K562 (cell line): Measurements from ENCODE around the gene PLEKHS1. TPM values are rescaled to one million over a fixed set of nuclear protein-coding genes. Genes with fewer than 3 reads are reported as not detected.

Experiments used
- ATAC-seq: fragments of 200-7000 bp; cut with Tn5 transposase; 3 replicates; pipeline ENCODE4 v1.9.1; 2020; ENCODE audit warnings: moderate library complexity
- BruUV-seq: library from RNA; stranded (reverse); fragments of 400-500 nt; replicated peaks from 2 replicates; lab custom pipeline; 2021; lab: Mats Ljungman, UMichigan
- CTCF ChIA-PET: fragments of 300-600 bp; formaldehyde crosslinking; extraction: SDS; loops from one replicate; lab custom pipeline; 2021; ENCODE audit warnings: low intra/inter-chr PET ratio; lab: Yijun Ruan, JAX
- POLR2A ChIA-PET: fragments of 300-600, 350-650 bp; sonication (Branson Sonifier 250); formaldehyde crosslinking; extraction: SDS; loops from one replicate; lab custom pipeline; 2021; ENCODE audit warnings: antibody characterized with exemption, inconsistent platforms; lab: Yijun Ruan, JAX
- DNase-seq, 4 experiments: peaks; one replicate each; pipeline versions ENCODE4 v3.0.0 to v3.0.0-alpha.2; 2011 to 2018; ENCODE audit warnings: low spot score in 3 of 4, mixed read lengths in 3 of 4; ENCODE audit errors: extremely low read depth in 1 of 4
- FAIRE-seq: peaks from 2 replicates; lab custom pipeline; 2011; peaks lifted over from hg19 to GRCh38; lab: Jason Lieb, UNC
- H2AFZ ChIP-seq: 2 replicates; pipeline ENCODE4 v1.6.0; 2011; ENCODE audit warnings: low read depth, low read length, control low read depth, inconsistent platforms
- H3K27ac ChIP-seq: fragments of 200-600 bp; 3 replicates; pipeline ENCODE4 v1.8.0; 2011; ENCODE audit warnings: low read depth, mild to moderate bottlenecking, control low read depth, inconsistent platforms, low read length, moderate library complexity, mixed read lengths; ENCODE audit errors: extremely low read depth
- H3K27me3 ChIP-seq, 2 experiments: fragments of 300-600 bp in 1 of 2; 2 replicates in 1 of 2; 3 replicates in 1 of 2; pipeline versions ENCODE4 v1.6.0 to v1.8.0; 2011; ENCODE audit warnings: inconsistent platforms in 2 of 2, low read length in 2 of 2, mild to moderate bottlenecking in 1 of 2, mixed read lengths in 1 of 2, moderate library complexity in 1 of 2; ENCODE audit not compliant: control insufficient read depth in 2 of 2, insufficient read depth in 2 of 2
- H3K36me3 ChIP-seq: fragments of 300-600 bp; 3 replicates; pipeline ENCODE4 v1.8.0; 2011; ENCODE audit warnings: mild to moderate bottlenecking, low read length, inconsistent platforms; ENCODE audit not compliant: control insufficient read depth, insufficient read depth
- H3K4me1 ChIP-seq, 2 experiments: fragments of 200-600 bp in 1 of 2; replicated peaks in 1 of 2; 2 replicates in 1 of 2; 3 replicates in 1 of 2; pipeline versions ENCODE4 v1.5.1 to v1.8.0; 2011; ENCODE audit warnings: inconsistent platforms in 2 of 2, low read length in 2 of 2, mild to moderate bottlenecking in 1 of 2, mixed read lengths in 1 of 2, moderate library complexity in 1 of 2; ENCODE audit not compliant: control insufficient read depth in 2 of 2, insufficient read depth in 2 of 2
- H3K4me2 ChIP-seq: 2 replicates; pipeline ENCODE4 v1.6.1; 2011; ENCODE audit warnings: low read length, control low read depth, inconsistent platforms, mixed read lengths; ENCODE audit not compliant: insufficient read depth
- H3K4me3 ChIP-seq: fragments of 200-600 bp; sonication (generic), shearing (Covaris generic); 2 replicates; pipeline ENCODE4 v1.5.1; 2016; ENCODE audit warnings: control low read depth, inconsistent platforms
- H3K79me2 ChIP-seq: fragments of 200-600 bp; 3 replicates; pipeline ENCODE4 v1.8.0; 2011; ENCODE audit warnings: low read length, inconsistent platforms; ENCODE audit not compliant: control insufficient read depth, insufficient read depth
- H3K9ac ChIP-seq, 2 experiments: 2 replicates each; pipeline versions ENCODE4 v1.6.0 to v1.6.1; 2011; ENCODE audit warnings: low read depth in 2 of 2, low read length in 2 of 2, control low read depth in 1 of 2, inconsistent platforms in 1 of 2, mild to moderate bottlenecking in 1 of 2, mixed read lengths in 1 of 2; ENCODE audit not compliant: insufficient read depth in 1 of 2
- H3K9me1 ChIP-seq: one replicate; pipeline ENCODE4 v1.6.0; 2011; ENCODE audit warnings: inconsistent platforms, mild to moderate bottlenecking, low read length, moderate library complexity; ENCODE audit not compliant: control insufficient read depth, insufficient read depth
- H3K9me3 ChIP-seq: replicated peaks from 2 replicates; pipeline ENCODE4 v1.5.1; 2011; ENCODE audit warnings: low read depth, low read length, inconsistent platforms; ENCODE audit not compliant: control insufficient read depth, insufficient read depth
- H4K20me1 ChIP-seq: replicated peaks from 2 replicates; pipeline ENCODE4 v1.6.1; 2011; ENCODE audit warnings: low read length, inconsistent platforms, mixed read lengths; ENCODE audit not compliant: control insufficient read depth, insufficient read depth
- GTF2A2 ChIP-seq: IDR thresholded peaks from 2 replicates; pipeline ENCODE4 v1.6.1; 2016; ENCODE audit warnings: mild to moderate bottlenecking, missing genetic modification characterization, missing compliant biosample characterization
- IRF2 ChIP-seq: sonication (generic); formaldehyde crosslinking; IDR thresholded peaks from 2 replicates; pipeline ENCODE4 v1.8.1; 2022; ENCODE audit warnings: mild to moderate bottlenecking, missing genetic modification reagents
- RAD51 ChIP-seq: fragments of 450-650 bp; IDR thresholded peaks from 2 replicates; pipeline ENCODE4 v1.7.1; 2016; ENCODE audit warnings: low read depth, mild to moderate bottlenecking, borderline replicate concordance
- SOX6 ChIP-seq: fragments of 450-650 bp; IDR thresholded peaks from 2 replicates; pipeline ENCODE4 v1.6.1; 2014; ENCODE audit warnings: mild to moderate bottlenecking
- TFE3 ChIP-seq: fragments of 450-650 bp; formaldehyde crosslinking; IDR thresholded peaks from 2 replicates; pipeline ENCODE4 v1.4.0; 2020; ENCODE audit warnings: mild to moderate bottlenecking, mixed read lengths
- TOE1 ChIP-seq, 2 experiments: fragments of 450-650 bp in 1 of 2; sonication (generic) in 1 of 2; formaldehyde crosslinking in 1 of 2; IDR thresholded peaks; 2 replicates each; pipeline versions ENCODE4 v1.7.1 to v1.8.0; 2016 to 2022; ENCODE audit warnings: borderline replicate concordance in 2 of 2, mild to moderate bottlenecking in 2 of 2, antibody characterized with exemption in 1 of 2, inconsistent platforms in 1 of 2, low read depth in 1 of 2, missing genetic modification reagents in 1 of 2, moderate library complexity in 1 of 2
- USF2 ChIP-seq: sonication (generic); formaldehyde crosslinking; IDR thresholded peaks from 2 replicates; pipeline ENCODE4 v1.5.0; 2020; ENCODE audit warnings: missing genetic modification reagents
- WGBS: fragments of 100-300 bp; shearing (Covaris generic); methylation state at CpG from one replicate; pipeline ENCODE4 v1.1.6; 2016; ENCODE audit warnings: low coverage, mixed read lengths; ENCODE audit not compliant: insufficient coverage; ENCODE audit errors: missing lambda C conversion rate; 5-methylcytosine and 5-hydroxymethylcytosine counted together
- in situ Hi-C: fragments of 300-500 bp; cut with MboI; formaldehyde crosslinking; loops from 4 replicates; pipeline ENCODE4 v1.15.0; 2018; ENCODE audit warnings: inconsistent platforms, mixed read lengths
- intact Hi-C: fragments of 100-400 bp; cut with micrococcal nuclease; formaldehyde crosslinking; loops from 2 replicates; pipeline ENCODE4 v1.14.2; 2022
- polyA plus RNA-seq, 8 experiments: library from polyadenylated mRNA; depleted of rRNA in 4 of 8; stranded (reverse) in 5 of 8; unstranded in 3 of 8; fragments of >200 nt; fragmentation: Nextera tagmentation in 2 of 8; fragmentation: Illumina TruSeq in 1 of 8; extraction: Ambion mirVana in 2 of 8; extraction: Trizol in 1 of 8; gene quantifications; 2 replicates each; pipeline versions ENCODE4 v1.2.1 to v1.2.3, GENCODE V29; 2011 to 2014; ENCODE audit warnings: inconsistent platforms in 1 of 8, missing spikeins in 1 of 8
- total RNA-seq, 7 experiments: library from RNA; depleted of rRNA in 6 of 7; stranded (reverse); fragments of >200 nt in 6 of 7; fragmentation: Illumina TruSeq in 2 of 7; extraction: Trizol in 2 of 7; gene quantifications; 2 replicates each; pipeline versions ENCODE4 v1.2.1 to v1.2.3, GENCODE V29; 2011 to 2021; ENCODE audit warnings: low replicate concordance in 1 of 7
- TF ChIP-seq, protein P1 (sequence below): fragments of 250-450 bp; sonication (Bioruptor Pico); IDR thresholded peaks from 2 replicates; pipeline ENCODE4 v1.5.0; 2022; ENCODE audit warnings: mild to moderate bottlenecking

Gene PLEKHS1
- total and polyA plus RNA-seq, 9 of the 15 experiments (the other 6 are each of a cell fraction or from before 2014, with no cell fraction given), result not detected

GRCh38 chr10:113705344-113705652, 46.2 kb upstream of the PLEKHS1 start:
- H3K4me2 ChIP-seq, result no peak overlapping the region
- no peaks in the 10 kb centered on the region for H3K9me3 ChIP-seq
- BruUV-seq, result no TSS peak
- H3K27ac ChIP-seq, result no peak overlapping the region
- H4K20me1 ChIP-seq, result no peaks in the 10 kb centered on the region
- CTCF ChIA-PET, result interaction anchor here (0.7 to 2.0 kb wide), 2 partner anchors 144 to 398 kb away, joined by 3 to 8 read pairs; no protein-coding TSS in a partner anchor
- no peak overlapping the region for H3K4me3 ChIP-seq
- DNase-seq (no peak), ATAC-seq (no peak; the same call in 2 of the 3 replicates), FAIRE-seq (no peak)
- in situ Hi-C loops, result loop anchor here (10.0 kb wide), 1 partner anchor 400 kb away; no protein-coding TSS in a partner anchor
- intact Hi-C loops, result loop anchor here (1.0 to 10.0 kb wide), 3 partner anchors 92 to 600 kb away; no protein-coding TSS in a partner anchor
- peaks cover 0 to 12% of the 10 kb centered on the region in 2 experiments; a peak in 1 of 5 replicates for H3K27me3 ChIP-seq
- no peak overlapping the region for H2AFZ ChIP-seq
- no peaks in the 10 kb centered on the region for H3K4me1 ChIP-seq
- TF ChIP-seq SOX6, result no peak
- no peak for TF ChIP-seq RAD51
- TF ChIP-seq IRF2, result no peak
- H3K36me3 ChIP-seq, result no peaks in the 10 kb centered on the region
- no peak overlapping the region for H3K9ac ChIP-seq
- POLR2A ChIA-PET, result no interaction called here
- no peaks in the 10 kb centered on the region for H3K79me2 ChIP-seq
- no peaks in the 10 kb centered on the region for H3K9me1 ChIP-seq

- intact Hi-C loops, result loop anchor here (10.0 kb wide), 1 partner anchor 598 kb away; no protein-coding TSS in a partner anchor
These were observed 44.9 kb upstream of the PLEKHS1 start for GRCh38 chr10:113706623-113707022.

More at GRCh38 chr10:113706623-113707022, 44.9 kb upstream of the PLEKHS1 start:
- no peak for FAIRE-seq
- no peak overlapping the region for H3K4me3 ChIP-seq
- H3K79me2 ChIP-seq, result no peaks in the 10 kb centered on the region
- in situ Hi-C loops, result loop anchor here (10.0 kb wide), 1 partner anchor 398 kb away; no protein-coding TSS in a partner anchor
- no TSS peak for BruUV-seq
- H3K9me1 ChIP-seq, result no peaks in the 10 kb centered on the region
- WGBS, result 0% methylated on average over 5 of the region's 5 CpGs
- H3K36me3 ChIP-seq, result no peaks in the 10 kb centered on the region
- no peak for DNase-seq
- ChIA-PET POLR2A (no interaction called here), CTCF (no interaction called here)
- 0 out of 2 replicates have a peak, but pooled peaks have one; percentile 33 for TF ChIP-seq TOE1 (IDR thresholded peaks at IDR 0.05; ENCODE audit: borderline replicate concordance)
- TF ChIP-seq TOE1 (CRISPR knock-in tag; IDR thresholded peaks at IDR 0.05; ENCODE audit: borderline replicate concordance, low read depth), result no peak
- peak; percentile 87 for TF ChIP-seq TFE3 (CRISPR knock-in tag)
- no peak for TF ChIP-seq GTF2A2 (tag)
- TF ChIP-seq, protein P1, sequence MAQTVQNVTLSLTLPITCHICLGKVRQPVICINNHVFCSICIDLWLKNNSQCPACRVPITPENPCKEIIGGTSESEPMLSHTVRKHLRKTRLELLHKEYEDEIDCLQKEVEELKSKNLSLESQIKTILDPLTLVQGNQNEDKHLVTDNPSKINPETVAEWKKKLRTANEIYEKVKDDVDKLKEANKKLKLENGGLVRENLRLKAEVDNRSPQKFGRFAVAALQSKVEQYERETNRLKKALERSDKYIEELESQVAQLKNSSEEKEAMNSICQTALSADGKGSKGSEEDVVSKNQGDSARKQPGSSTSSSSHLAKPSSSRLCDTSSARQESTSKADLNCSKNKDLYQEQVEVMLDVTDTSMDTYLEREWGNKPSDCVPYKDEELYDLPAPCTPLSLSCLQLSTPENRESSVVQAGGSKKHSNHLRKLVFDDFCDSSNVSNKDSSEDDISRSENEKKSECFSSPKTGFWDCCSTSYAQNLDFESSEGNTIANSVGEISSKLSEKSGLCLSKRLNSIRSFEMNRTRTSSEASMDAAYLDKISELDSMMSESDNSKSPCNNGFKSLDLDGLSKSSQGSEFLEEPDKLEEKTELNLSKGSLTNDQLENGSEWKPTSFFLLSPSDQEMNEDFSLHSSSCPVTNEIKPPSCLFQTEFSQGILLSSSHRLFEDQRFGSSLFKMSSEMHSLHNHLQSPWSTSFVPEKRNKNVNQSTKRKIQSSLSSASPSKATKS (CRISPR knock-in tag), result no peak
- 0 out of 2 replicates have a peak, but pooled peaks have one; percentile 13 for TF ChIP-seq USF2
- peak; percentile 71; the same call in 1 of the 2 replicates for TF ChIP-seq RAD51
- peaks cover under 1 to 19% of the 10 kb centered on the region in 2 experiments; a peak in 2 of 5 replicates for H3K27me3 ChIP-seq
- no peaks in the 10 kb centered on the region for H3K9me3 ChIP-seq
- no peak overlapping the region for H3K27ac ChIP-seq
- H4K20me1 ChIP-seq, result no peaks in the 10 kb centered on the region
- no peak for ATAC-seq
- no peak overlapping the region for H3K4me2 ChIP-seq
- no peak overlapping the region for H2AFZ ChIP-seq
- no peaks in the 10 kb centered on the region; a peak in 1 of 5 replicates for H3K4me1 ChIP-seq
- H3K9ac ChIP-seq, result no peak overlapping the region
